K562 (cell line): ENCODE results near the gene C12orf54. TPM values are rescaled to one million over a fixed set of nuclear protein-coding genes. Genes with fewer than 3 reads are reported as not detected.

ENCODE experiments used
- ATAC-seq: fragments of 200-7000 bp; cut with Tn5 transposase; 3 replicates; pipeline ENCODE4 v1.9.1; 2020; ENCODE audit warnings: moderate library complexity
- BruUV-seq: library from RNA; stranded (reverse); fragments of 400-500 nt; replicated peaks from 2 replicates; lab custom pipeline; 2021; lab: Mats Ljungman, UMichigan
- CTCF ChIA-PET: fragments of 300-600 bp; formaldehyde crosslinking; extraction: SDS; loops from one replicate; lab custom pipeline; 2021; ENCODE audit warnings: low intra/inter-chr PET ratio; lab: Yijun Ruan, JAX
- POLR2A ChIA-PET: fragments of 300-600, 350-650 bp; sonication (Branson Sonifier 250); formaldehyde crosslinking; extraction: SDS; loops from one replicate; lab custom pipeline; 2021; ENCODE audit warnings: antibody characterized with exemption, inconsistent platforms; lab: Yijun Ruan, JAX
- DNase-seq, 4 experiments: peaks; one replicate each; pipeline versions ENCODE4 v3.0.0 to v3.0.0-alpha.2; 2011 to 2018; ENCODE audit warnings: low spot score in 3 of 4, mixed read lengths in 3 of 4; ENCODE audit errors: extremely low read depth in 1 of 4
- FAIRE-seq: peaks from 2 replicates; lab custom pipeline; 2011; peaks lifted over from hg19 to GRCh38; lab: Jason Lieb, UNC
- H2AFZ ChIP-seq: 2 replicates; pipeline ENCODE4 v1.6.0; 2011; ENCODE audit warnings: low read depth, low read length, control low read depth, inconsistent platforms
- H3K27ac ChIP-seq: fragments of 200-600 bp; 3 replicates; pipeline ENCODE4 v1.8.0; 2011; ENCODE audit warnings: low read depth, mild to moderate bottlenecking, control low read depth, inconsistent platforms, low read length, moderate library complexity, mixed read lengths; ENCODE audit errors: extremely low read depth
- H3K27me3 ChIP-seq, 2 experiments: fragments of 300-600 bp in 1 of 2; 2 replicates in 1 of 2; 3 replicates in 1 of 2; pipeline versions ENCODE4 v1.6.0 to v1.8.0; 2011; ENCODE audit warnings: inconsistent platforms in 2 of 2, low read length in 2 of 2, mild to moderate bottlenecking in 1 of 2, mixed read lengths in 1 of 2, moderate library complexity in 1 of 2; ENCODE audit not compliant: control insufficient read depth in 2 of 2, insufficient read depth in 2 of 2
- H3K36me3 ChIP-seq: fragments of 300-600 bp; 3 replicates; pipeline ENCODE4 v1.8.0; 2011; ENCODE audit warnings: mild to moderate bottlenecking, low read length, inconsistent platforms; ENCODE audit not compliant: control insufficient read depth, insufficient read depth
- H3K4me1 ChIP-seq, 2 experiments: fragments of 200-600 bp in 1 of 2; replicated peaks in 1 of 2; 2 replicates in 1 of 2; 3 replicates in 1 of 2; pipeline versions ENCODE4 v1.5.1 to v1.8.0; 2011; ENCODE audit warnings: inconsistent platforms in 2 of 2, low read length in 2 of 2, mild to moderate bottlenecking in 1 of 2, mixed read lengths in 1 of 2, moderate library complexity in 1 of 2; ENCODE audit not compliant: control insufficient read depth in 2 of 2, insufficient read depth in 2 of 2
- H3K4me2 ChIP-seq: 2 replicates; pipeline ENCODE4 v1.6.1; 2011; ENCODE audit warnings: low read length, control low read depth, inconsistent platforms, mixed read lengths; ENCODE audit not compliant: insufficient read depth
- H3K4me3 ChIP-seq: fragments of 200-600 bp; sonication (generic), shearing (Covaris generic); 2 replicates; pipeline ENCODE4 v1.5.1; 2016; ENCODE audit warnings: control low read depth, inconsistent platforms
- H3K79me2 ChIP-seq: fragments of 200-600 bp; 3 replicates; pipeline ENCODE4 v1.8.0; 2011; ENCODE audit warnings: low read length, inconsistent platforms; ENCODE audit not compliant: control insufficient read depth, insufficient read depth
- H3K9ac ChIP-seq, 2 experiments: 2 replicates each; pipeline versions ENCODE4 v1.6.0 to v1.6.1; 2011; ENCODE audit warnings: low read depth in 2 of 2, low read length in 2 of 2, control low read depth in 1 of 2, inconsistent platforms in 1 of 2, mild to moderate bottlenecking in 1 of 2, mixed read lengths in 1 of 2; ENCODE audit not compliant: insufficient read depth in 1 of 2
- H3K9me1 ChIP-seq: one replicate; pipeline ENCODE4 v1.6.0; 2011; ENCODE audit warnings: inconsistent platforms, mild to moderate bottlenecking, low read length, moderate library complexity; ENCODE audit not compliant: control insufficient read depth, insufficient read depth
- H3K9me3 ChIP-seq: replicated peaks from 2 replicates; pipeline ENCODE4 v1.5.1; 2011; ENCODE audit warnings: low read depth, low read length, inconsistent platforms; ENCODE audit not compliant: control insufficient read depth, insufficient read depth
- H4K20me1 ChIP-seq: replicated peaks from 2 replicates; pipeline ENCODE4 v1.6.1; 2011; ENCODE audit warnings: low read length, inconsistent platforms, mixed read lengths; ENCODE audit not compliant: control insufficient read depth, insufficient read depth
- C11orf30 ChIP-seq: fragments of 450-650 bp; IDR thresholded peaks from 2 replicates; pipeline ENCODE4 v1.6.1; 2016; ENCODE audit warnings: low read depth, mild to moderate bottlenecking
- CTCF ChIP-seq, 3 experiments: IDR thresholded peaks in 2 of 3; conservative IDR thresholded peaks in 1 of 3; 2 replicates each; pipeline ENCODE4 v1.5.1; 2011 to 2012; ENCODE audit warnings: low read length in 3 of 3, mild to moderate bottlenecking in 3 of 3, control low read depth in 2 of 3, improper control_type of control experiment in 1 of 3, inconsistent platforms in 1 of 3, low read depth in 1 of 3, mixed read lengths in 1 of 3, moderate library complexity in 1 of 3; ENCODE audit not compliant: insufficient read depth in 2 of 3
- MAFG ChIP-seq: fragments of 450-650 bp; conservative IDR thresholded peaks from 2 replicates; pipeline ENCODE4 v1.6.1; 2016; ENCODE audit warnings: missing genetic modification characterization, missing compliant biosample characterization
- RAD21 ChIP-seq, 2 experiments: fragments of 250-450 bp in 1 of 2; fragments of 450-650 bp in 1 of 2; sonication (Bioruptor Pico) in 1 of 2; formaldehyde crosslinking in 1 of 2; IDR thresholded peaks in 1 of 2; conservative IDR thresholded peaks in 1 of 2; 2 replicates each; pipeline versions ENCODE4 v1.4.0 to v1.8.0; 2020 to 2022; ENCODE audit warnings: mild to moderate bottlenecking in 2 of 2, moderate library complexity in 1 of 2
- RNF219 ChIP-seq: fragments of 250-450 bp; sonication (Bioruptor Pico); IDR thresholded peaks from 2 replicates; pipeline ENCODE4 v1.5.0; 2022; ENCODE audit warnings: mild to moderate bottlenecking
- TFAM ChIP-seq: fragments of 250-450 bp; sonication (Bioruptor Pico); conservative IDR thresholded peaks from 2 replicates; pipeline ENCODE4 v1.5.0; 2021; ENCODE audit warnings: mild to moderate bottlenecking, moderate library complexity
- ZNF316 ChIP-seq: fragments of 450-650 bp; IDR thresholded peaks from 2 replicates; pipeline ENCODE4 v1.6.1; 2016
- WGBS: fragments of 100-300 bp; shearing (Covaris generic); methylation state at CpG from one replicate; pipeline ENCODE4 v1.1.6; 2016; ENCODE audit warnings: low coverage, mixed read lengths; ENCODE audit not compliant: insufficient coverage; ENCODE audit errors: missing lambda C conversion rate; 5-methylcytosine and 5-hydroxymethylcytosine counted together
- in situ Hi-C: fragments of 300-500 bp; cut with MboI; formaldehyde crosslinking; loops from 4 replicates; pipeline ENCODE4 v1.15.0; 2018; ENCODE audit warnings: inconsistent platforms, mixed read lengths
- intact Hi-C: fragments of 100-400 bp; cut with micrococcal nuclease; formaldehyde crosslinking; loops from 2 replicates; pipeline ENCODE4 v1.14.2; 2022
- polyA plus RNA-seq, 8 experiments: library from polyadenylated mRNA; depleted of rRNA in 4 of 8; stranded (reverse) in 5 of 8; unstranded in 3 of 8; fragments of >200 nt; fragmentation: Nextera tagmentation in 2 of 8; fragmentation: Illumina TruSeq in 1 of 8; extraction: Ambion mirVana in 2 of 8; extraction: Trizol in 1 of 8; gene quantifications; 2 replicates each; pipeline versions ENCODE4 v1.2.1 to v1.2.3, GENCODE V29; 2011 to 2014; ENCODE audit warnings: inconsistent platforms in 1 of 8, missing spikeins in 1 of 8
- total RNA-seq, 7 experiments: library from RNA; depleted of rRNA in 6 of 7; stranded (reverse); fragments of >200 nt in 6 of 7; fragmentation: Illumina TruSeq in 2 of 7; extraction: Trizol in 2 of 7; gene quantifications; 2 replicates each; pipeline versions ENCODE4 v1.2.1 to v1.2.3, GENCODE V29; 2011 to 2021; ENCODE audit warnings: low replicate concordance in 1 of 7

C12orf54 gene
- total and polyA plus RNA-seq, 9 of the 15 experiments (the other 6 are each of a cell fraction or from before 2014, with no cell fraction given), result not detected

GRCh38 chr12:48442179-48442847 lies 40.0 kb upstream of the C12orf54 start:
- Histone ChIP-seq H4K20me1 (no peaks in the 10 kb centered on the region), H3K4me2 (no peak overlapping the region), H2AFZ (no peak overlapping the region), H3K27ac (no peak overlapping the region), H3K9ac (no peak overlapping the region), H3K9me3 (no peaks in the 10 kb centered on the region), H3K36me3 (no peaks in the 10 kb centered on the region), H3K9me1 (no peaks in the 10 kb centered on the region), H3K79me2 (no peaks in the 10 kb centered on the region), H3K4me3 (no peak overlapping the region), H3K27me3 (peaks cover 3 to 9% of the 10 kb centered on the region in 2 experiments; a peak in 1 of 5 replicates), H3K4me1 (no peaks in the 10 kb centered on the region)
- intact Hi-C loops, result no loop called here
- DNase-seq (peak in 2 of 4 experiments; percentile 15 to 25), FAIRE-seq (peak; percentile 23), ATAC-seq (peak; percentile 84)
- ChIA-PET CTCF (no interaction called here), POLR2A (interaction anchor here (0.6 to 1.3 kb wide), 3 partner anchors 10 to 704 kb away, joined by 3 read pairs; no protein-coding TSS in a partner anchor)
- no TSS peak for BruUV-seq
- in situ Hi-C loops, result no loop called here
- TF ChIP-seq C11orf30 (peak; percentile 54; the same call in 1 of the 2 replicates), MAFG (tag) (peak; percentile 41), RAD21 (CRISPR knock-in tag; conservative IDR thresholded peaks at IDR 0.05 in 1 of 2, IDR thresholded peaks at IDR 0.05 in 1 of 2) (peak; percentile 12 to 45; a peak in 2 of 4 replicates), ZNF316 (peak; percentile 50), TFAM (CRISPR knock-in tag) (no peak), RNF219 (CRISPR knock-in tag) (no peak), CTCF (IDR thresholded peaks at IDR 0.05 in 2 of 3, conservative IDR thresholded peaks at IDR 0.05 in 1 of 3; ENCODE audit: insufficient read depth in 2 of 3, low read depth in 1 of 3, low read length in 3 of 3) (peak; percentile 43 to 67 (median 52); a peak in 5 of 6 replicates)
- WGBS, result 4% methylated on average over 3 of the region's 3 CpGs
